K562 (cell line): Measurements from ENCODE around the gene IFT52. TPM values are rescaled to one million over a fixed set of nuclear protein-coding genes. Genes with fewer than 3 reads are reported as not detected.

Experiments used
- CBFA2T2 ChIP-seq: fragments of 450-650 bp; conservative IDR thresholded peaks from 2 replicates; pipeline ENCODE4 v1.6.1; 2017; ENCODE audit warnings: mild to moderate bottlenecking
- CXXC5 ChIP-seq: fragments of 250-450 bp; sonication (Bioruptor Pico); IDR thresholded peaks from 2 replicates; pipeline ENCODE4 v1.8.0; 2022; ENCODE audit warnings: inconsistent platforms, mild to moderate bottlenecking, moderate library complexity
- DPF2 ChIP-seq: fragments of 450-650 bp; IDR thresholded peaks from 2 replicates; pipeline ENCODE4 v1.6.1; 2016
- ETV1 ChIP-seq: fragments of 450-650 bp; conservative IDR thresholded peaks from 2 replicates; pipeline ENCODE4 v1.6.1; 2016; ENCODE audit warnings: missing genetic modification characterization, control low read depth, low read depth, missing compliant biosample characterization
- KDM4B ChIP-seq, 2 experiments: fragments of 450-650 bp in 1 of 2; sonication (generic) in 1 of 2; IDR thresholded peaks; 2 replicates each; pipeline ENCODE4 v1.6.1; 2016 to 2017; ENCODE audit warnings: borderline replicate concordance in 2 of 2, antibody characterized with exemption in 1 of 2, low read depth in 1 of 2, mild to moderate bottlenecking in 1 of 2
- KLF13 ChIP-seq: fragments of 450-650 bp; IDR thresholded peaks from 2 replicates; pipeline ENCODE4 v1.6.1; 2016; ENCODE audit warnings: missing genetic modification characterization, low read depth, mild to moderate bottlenecking, missing compliant biosample characterization, moderate library complexity, borderline replicate concordance
- MAZ ChIP-seq, 2 experiments: fragments of 450-650 bp in 1 of 2; sonication (generic) in 1 of 2; formaldehyde crosslinking; IDR thresholded peaks in 1 of 2; conservative IDR thresholded peaks in 1 of 2; 2 replicates each; pipeline versions ENCODE4 v1.4.0 to v1.5.0; 2020; ENCODE audit warnings: mild to moderate bottlenecking in 1 of 2, missing genetic modification reagents in 1 of 2
- PHF21A ChIP-seq: fragments of 450-650 bp; IDR thresholded peaks from 2 replicates; pipeline ENCODE4 v1.6.1; 2017; ENCODE audit warnings: low read depth, borderline replicate concordance
- RBM15 ChIP-seq: fragments of 200-400 bp; formaldehyde crosslinking; IDR thresholded peaks from 2 replicates; pipeline ENCODE4 v1.6.1; 2018; ENCODE audit warnings: mild to moderate bottlenecking, low read length, moderate library complexity; ENCODE audit not compliant: insufficient read depth
- SMAD1 ChIP-seq: fragments of 150-350 bp; IDR thresholded peaks from 2 replicates; pipeline ENCODE4 v1.6.1; 2014; ENCODE audit warnings: low read length, low read depth; ENCODE audit not compliant: partially characterized antibody
- SRSF9 ChIP-seq: fragments of 200-400 bp; formaldehyde crosslinking; IDR thresholded peaks from 2 replicates; pipeline ENCODE4 v1.6.1; 2017; ENCODE audit warnings: low read depth, low read length, borderline replicate concordance
- TFAM ChIP-seq: fragments of 250-450 bp; sonication (Bioruptor Pico); conservative IDR thresholded peaks from 2 replicates; pipeline ENCODE4 v1.5.0; 2021; ENCODE audit warnings: mild to moderate bottlenecking, moderate library complexity
- ZFPM2 ChIP-seq: fragments of 250-450 bp; sonication (Bioruptor Pico); IDR thresholded peaks from 2 replicates; pipeline ENCODE4 v1.5.1; 2022; ENCODE audit warnings: mild to moderate bottlenecking
- ZNF143 ChIP-seq: sonication (generic); formaldehyde crosslinking; IDR thresholded peaks from 2 replicates; pipeline ENCODE4 v1.9.0; 2022; ENCODE audit warnings: mild to moderate bottlenecking, missing genetic modification reagents
- ZNF224 ChIP-seq: sonication (generic); formaldehyde crosslinking; IDR thresholded peaks from 2 replicates; pipeline ENCODE4 v1.8.0; 2022; ENCODE audit warnings: mild to moderate bottlenecking, missing genetic modification reagents
- ZNF274 ChIP-seq: IDR thresholded peaks from 2 replicates; pipeline ENCODE4 v1.6.1; 2011; ENCODE audit warnings: low read depth, mild to moderate bottlenecking, low read length, moderate library complexity, borderline replicate concordance
- ZNF57 ChIP-seq: fragments of 450-650 bp; formaldehyde crosslinking; IDR thresholded peaks from 2 replicates; pipeline ENCODE4 v1.4.0; 2020; ENCODE audit warnings: mild to moderate bottlenecking, moderate library complexity
- ZNF780A ChIP-seq: fragments of 250-450 bp; sonication (Bioruptor Pico); IDR thresholded peaks from 2 replicates; pipeline ENCODE4 v1.5.0; 2021; ENCODE audit warnings: mild to moderate bottlenecking
- polyA plus RNA-seq, 8 experiments: library from polyadenylated mRNA; depleted of rRNA in 4 of 8; stranded (reverse) in 5 of 8; unstranded in 3 of 8; fragments of >200 nt; fragmentation: Nextera tagmentation in 2 of 8; fragmentation: Illumina TruSeq in 1 of 8; extraction: Ambion mirVana in 2 of 8; extraction: Trizol in 1 of 8; gene quantifications; 2 replicates each; pipeline versions ENCODE4 v1.2.1 to v1.2.3, GENCODE V29; 2011 to 2014; ENCODE audit warnings: inconsistent platforms in 1 of 8, missing spikeins in 1 of 8
- total RNA-seq, 7 experiments: library from RNA; depleted of rRNA in 6 of 7; stranded (reverse); fragments of >200 nt in 6 of 7; fragmentation: Illumina TruSeq in 2 of 7; extraction: Trizol in 2 of 7; gene quantifications; 2 replicates each; pipeline versions ENCODE4 v1.2.1 to v1.2.3, GENCODE V29; 2011 to 2021; ENCODE audit warnings: low replicate concordance in 1 of 7
- TF ChIP-seq, protein P1 (sequence below): fragments of 200-800 bp; sonication (Bioruptor generic); IDR thresholded peaks from 2 replicates; pipeline ENCODE4 v1.6.1; 2016; ENCODE audit warnings: missing genetic modification characterization, missing compliant biosample characterization
- TF ChIP-seq, protein P2 (sequence below): fragments of 250-450 bp; sonication (Bioruptor Pico); IDR thresholded peaks from 2 replicates; pipeline ENCODE4 v1.8.0; 2021; ENCODE audit warnings: mild to moderate bottlenecking, moderate library complexity
- TF ChIP-seq, protein P3 (sequence below): sonication (generic); formaldehyde crosslinking; IDR thresholded peaks from 2 replicates; pipeline ENCODE4 v1.5.0; 2020; ENCODE audit warnings: missing genetic modification reagents

Gene IFT52
- total and polyA plus RNA-seq, 9 of the 15 experiments (the other 6 are each of a cell fraction or from before 2014, with no cell fraction given), result 11.0 to 31.4 (median 20.4) TPM

GRCh38 chr20:43590392-43591303 is at the start of gene IFT52 (continued):
- TF ChIP-seq TFAM (CRISPR knock-in tag) (no peak), SRSF9 (no peak), ZNF780A (CRISPR knock-in tag) (no peak), PHF21A (no peak), DPF2 (no peak), CBFA2T2 (no peak), ZFPM2 (CRISPR knock-in tag) (no peak), KLF13 (tag) (peak; percentile 76), ZNF143 (CRISPR knock-in tag) (no peak), RBM15 (no peak), KDM4B (IDR thresholded peaks at IDR 0.05; ENCODE audit: borderline replicate concordance in 2 of 2, low read depth in 1 of 2) (peak in 1 of 2 experiments; percentile 76; a peak in 1 of 4 replicates), ZNF57 (CRISPR knock-in tag) (no peak), ZNF224 (no peak), ZNF274 (no peak), MAZ (CRISPR knock-in tag; conservative IDR thresholded peaks at IDR 0.05 in 1 of 2, IDR thresholded peaks at IDR 0.05 in 1 of 2) (peak; percentile 71 to 92; a peak in 2 of 4 replicates), CXXC5 (CRISPR knock-in tag) (peak; percentile 93), ETV1 (tag) (no peak), SMAD1 (no peak)
- TF ChIP-seq, protein P1, sequence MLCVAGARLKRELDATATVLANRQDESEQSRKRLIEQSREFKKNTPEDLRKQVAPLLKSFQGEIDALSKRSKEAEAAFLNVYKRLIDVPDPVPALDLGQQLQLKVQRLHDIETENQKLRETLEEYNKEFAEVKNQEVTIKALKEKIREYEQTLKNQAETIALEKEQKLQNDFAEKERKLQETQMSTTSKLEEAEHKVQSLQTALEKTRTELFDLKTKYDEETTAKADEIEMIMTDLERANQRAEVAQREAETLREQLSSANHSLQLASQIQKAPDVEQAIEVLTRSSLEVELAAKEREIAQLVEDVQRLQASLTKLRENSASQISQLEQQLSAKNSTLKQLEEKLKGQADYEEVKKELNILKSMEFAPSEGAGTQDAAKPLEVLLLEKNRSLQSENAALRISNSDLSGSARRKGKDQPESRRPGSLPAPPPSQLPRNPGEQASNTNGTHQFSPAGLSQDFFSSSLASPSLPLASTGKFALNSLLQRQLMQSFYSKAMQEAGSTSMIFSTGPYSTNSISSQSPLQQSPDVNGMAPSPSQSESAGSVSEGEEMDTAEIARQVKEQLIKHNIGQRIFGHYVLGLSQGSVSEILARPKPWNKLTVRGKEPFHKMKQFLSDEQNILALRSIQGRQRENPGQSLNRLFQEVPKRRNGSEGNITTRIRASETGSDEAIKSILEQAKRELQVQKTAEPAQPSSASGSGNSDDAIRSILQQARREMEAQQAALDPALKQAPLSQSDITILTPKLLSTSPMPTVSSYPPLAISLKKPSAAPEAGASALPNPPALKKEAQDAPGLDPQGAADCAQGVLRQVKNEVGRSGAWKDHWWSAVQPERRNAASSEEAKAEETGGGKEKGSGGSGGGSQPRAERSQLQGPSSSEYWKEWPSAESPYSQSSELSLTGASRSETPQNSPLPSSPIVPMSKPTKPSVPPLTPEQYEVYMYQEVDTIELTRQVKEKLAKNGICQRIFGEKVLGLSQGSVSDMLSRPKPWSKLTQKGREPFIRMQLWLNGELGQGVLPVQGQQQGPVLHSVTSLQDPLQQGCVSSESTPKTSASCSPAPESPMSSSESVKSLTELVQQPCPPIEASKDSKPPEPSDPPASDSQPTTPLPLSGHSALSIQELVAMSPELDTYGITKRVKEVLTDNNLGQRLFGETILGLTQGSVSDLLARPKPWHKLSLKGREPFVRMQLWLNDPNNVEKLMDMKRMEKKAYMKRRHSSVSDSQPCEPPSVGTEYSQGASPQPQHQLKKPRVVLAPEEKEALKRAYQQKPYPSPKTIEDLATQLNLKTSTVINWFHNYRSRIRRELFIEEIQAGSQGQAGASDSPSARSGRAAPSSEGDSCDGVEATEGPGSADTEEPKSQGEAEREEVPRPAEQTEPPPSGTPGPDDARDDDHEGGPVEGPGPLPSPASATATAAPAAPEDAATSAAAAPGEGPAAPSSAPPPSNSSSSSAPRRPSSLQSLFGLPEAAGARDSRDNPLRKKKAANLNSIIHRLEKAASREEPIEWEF (CRISPR knock-in tag), result no peak
- TF ChIP-seq, protein P2, sequence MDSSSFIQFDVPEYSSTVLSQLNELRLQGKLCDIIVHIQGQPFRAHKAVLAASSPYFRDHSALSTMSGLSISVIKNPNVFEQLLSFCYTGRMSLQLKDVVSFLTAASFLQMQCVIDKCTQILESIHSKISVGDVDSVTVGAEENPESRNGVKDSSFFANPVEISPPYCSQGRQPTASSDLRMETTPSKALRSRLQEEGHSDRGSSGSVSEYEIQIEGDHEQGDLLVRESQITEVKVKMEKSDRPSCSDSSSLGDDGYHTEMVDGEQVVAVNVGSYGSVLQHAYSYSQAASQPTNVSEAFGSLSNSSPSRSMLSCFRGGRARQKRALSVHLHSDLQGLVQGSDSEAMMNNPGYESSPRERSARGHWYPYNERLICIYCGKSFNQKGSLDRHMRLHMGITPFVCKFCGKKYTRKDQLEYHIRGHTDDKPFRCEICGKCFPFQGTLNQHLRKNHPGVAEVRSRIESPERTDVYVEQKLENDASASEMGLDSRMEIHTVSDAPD (CRISPR knock-in tag), result no peak
- TF ChIP-seq, protein P3, sequence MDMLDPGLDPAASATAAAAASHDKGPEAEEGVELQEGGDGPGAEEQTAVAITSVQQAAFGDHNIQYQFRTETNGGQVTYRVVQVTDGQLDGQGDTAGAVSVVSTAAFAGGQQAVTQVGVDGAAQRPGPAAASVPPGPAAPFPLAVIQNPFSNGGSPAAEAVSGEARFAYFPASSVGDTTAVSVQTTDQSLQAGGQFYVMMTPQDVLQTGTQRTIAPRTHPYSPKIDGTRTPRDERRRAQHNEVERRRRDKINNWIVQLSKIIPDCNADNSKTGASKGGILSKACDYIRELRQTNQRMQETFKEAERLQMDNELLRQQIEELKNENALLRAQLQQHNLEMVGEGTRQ (CRISPR knock-in tag), result no peak
